ENCODE results near the gene SCMH1. TPM values are rescaled to one million over a fixed set of nuclear protein-coding genes. Genes with fewer than 3 reads are reported as not detected.

SCMH1 gene
- total and polyA plus RNA-seq, 4 donors: 6.6 to 12.8 (median 10.5) TPM

- no peaks in the 10 kb centered on the region for H3K27me3 ChIP-seq (ENCODE audit: control insufficient read depth in 4 of 4, insufficient read depth in 4 of 4, low read length in 3 of 4)
- WGBS: 96% methylated on average over 3 of the region's 3 CpGs
- H3K36me3 ChIP-seq (ENCODE audit: control insufficient read depth in 4 of 4, insufficient read depth in 3 of 4, low read depth in 1 of 4, low read length in 3 of 4): peaks cover 0 to 11% (median 7%) of the 10 kb centered on the region in 4 donors
- TF ChIP-seq HNF4G (IDR thresholded peaks at IDR 0.05): no peak
- TF ChIP-seq YY1 (IDR thresholded peaks at IDR 0.05): no peak
- no peak for TF ChIP-seq FOXA2 (IDR thresholded peaks at IDR 0.05)
- TF ChIP-seq NR2F2 (IDR thresholded peaks at IDR 0.05): no peak
- no peak for TF ChIP-seq RXRA (IDR thresholded peaks at IDR 0.05)
- no peak for TF ChIP-seq FOXA1 (IDR thresholded peaks at IDR 0.05)
- TF ChIP-seq, protein P1, sequence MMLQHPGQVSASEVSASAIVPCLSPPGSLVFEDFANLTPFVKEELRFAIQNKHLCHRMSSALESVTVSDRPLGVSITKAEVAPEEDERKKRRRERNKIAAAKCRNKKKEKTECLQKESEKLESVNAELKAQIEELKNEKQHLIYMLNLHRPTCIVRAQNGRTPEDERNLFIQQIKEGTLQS (IDR thresholded peaks at IDR 0.05): no peak
- no peak for TF ChIP-seq GABPA (IDR thresholded peaks at IDR 0.05 in 1 of 2, conservative IDR thresholded peaks at IDR 0.05 in 1 of 2)
- no peak for TF ChIP-seq SP1 (IDR thresholded peaks at IDR 0.05)
- TF ChIP-seq, protein P2, sequence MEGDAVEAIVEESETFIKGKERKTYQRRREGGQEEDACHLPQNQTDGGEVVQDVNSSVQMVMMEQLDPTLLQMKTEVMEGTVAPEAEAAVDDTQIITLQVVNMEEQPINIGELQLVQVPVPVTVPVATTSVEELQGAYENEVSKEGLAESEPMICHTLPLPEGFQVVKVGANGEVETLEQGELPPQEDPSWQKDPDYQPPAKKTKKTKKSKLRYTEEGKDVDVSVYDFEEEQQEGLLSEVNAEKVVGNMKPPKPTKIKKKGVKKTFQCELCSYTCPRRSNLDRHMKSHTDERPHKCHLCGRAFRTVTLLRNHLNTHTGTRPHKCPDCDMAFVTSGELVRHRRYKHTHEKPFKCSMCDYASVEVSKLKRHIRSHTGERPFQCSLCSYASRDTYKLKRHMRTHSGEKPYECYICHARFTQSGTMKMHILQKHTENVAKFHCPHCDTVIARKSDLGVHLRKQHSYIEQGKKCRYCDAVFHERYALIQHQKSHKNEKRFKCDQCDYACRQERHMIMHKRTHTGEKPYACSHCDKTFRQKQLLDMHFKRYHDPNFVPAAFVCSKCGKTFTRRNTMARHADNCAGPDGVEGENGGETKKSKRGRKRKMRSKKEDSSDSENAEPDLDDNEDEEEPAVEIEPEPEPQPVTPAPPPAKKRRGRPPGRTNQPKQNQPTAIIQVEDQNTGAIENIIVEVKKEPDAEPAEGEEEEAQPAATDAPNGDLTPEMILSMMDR (IDR thresholded peaks at IDR 0.05; ENCODE audit: low read depth, low read length, missing input control): no peak
- TF ChIP-seq JUND (IDR thresholded peaks at IDR 0.05): no peak
- TF ChIP-seq, protein P3, sequence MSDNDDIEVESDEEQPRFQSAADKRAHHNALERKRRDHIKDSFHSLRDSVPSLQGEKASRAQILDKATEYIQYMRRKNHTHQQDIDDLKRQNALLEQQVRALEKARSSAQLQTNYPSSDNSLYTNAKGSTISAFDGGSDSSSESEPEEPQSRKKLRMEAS (IDR thresholded peaks at IDR 0.05): no peak
- TF ChIP-seq, protein P4, sequence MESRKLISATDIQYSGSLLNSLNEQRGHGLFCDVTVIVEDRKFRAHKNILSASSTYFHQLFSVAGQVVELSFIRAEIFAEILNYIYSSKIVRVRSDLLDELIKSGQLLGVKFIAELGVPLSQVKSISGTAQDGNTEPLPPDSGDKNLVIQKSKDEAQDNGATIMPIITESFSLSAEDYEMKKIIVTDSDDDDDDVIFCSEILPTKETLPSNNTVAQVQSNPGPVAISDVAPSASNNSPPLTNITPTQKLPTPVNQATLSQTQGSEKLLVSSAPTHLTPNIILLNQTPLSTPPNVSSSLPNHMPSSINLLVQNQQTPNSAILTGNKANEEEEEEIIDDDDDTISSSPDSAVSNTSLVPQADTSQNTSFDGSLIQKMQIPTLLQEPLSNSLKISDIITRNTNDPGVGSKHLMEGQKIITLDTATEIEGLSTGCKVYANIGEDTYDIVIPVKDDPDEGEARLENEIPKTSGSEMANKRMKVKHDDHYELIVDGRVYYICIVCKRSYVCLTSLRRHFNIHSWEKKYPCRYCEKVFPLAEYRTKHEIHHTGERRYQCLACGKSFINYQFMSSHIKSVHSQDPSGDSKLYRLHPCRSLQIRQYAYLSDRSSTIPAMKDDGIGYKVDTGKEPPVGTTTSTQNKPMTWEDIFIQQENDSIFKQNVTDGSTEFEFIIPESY (IDR thresholded peaks at IDR 0.05): no peak
- TF ChIP-seq, protein P5, sequence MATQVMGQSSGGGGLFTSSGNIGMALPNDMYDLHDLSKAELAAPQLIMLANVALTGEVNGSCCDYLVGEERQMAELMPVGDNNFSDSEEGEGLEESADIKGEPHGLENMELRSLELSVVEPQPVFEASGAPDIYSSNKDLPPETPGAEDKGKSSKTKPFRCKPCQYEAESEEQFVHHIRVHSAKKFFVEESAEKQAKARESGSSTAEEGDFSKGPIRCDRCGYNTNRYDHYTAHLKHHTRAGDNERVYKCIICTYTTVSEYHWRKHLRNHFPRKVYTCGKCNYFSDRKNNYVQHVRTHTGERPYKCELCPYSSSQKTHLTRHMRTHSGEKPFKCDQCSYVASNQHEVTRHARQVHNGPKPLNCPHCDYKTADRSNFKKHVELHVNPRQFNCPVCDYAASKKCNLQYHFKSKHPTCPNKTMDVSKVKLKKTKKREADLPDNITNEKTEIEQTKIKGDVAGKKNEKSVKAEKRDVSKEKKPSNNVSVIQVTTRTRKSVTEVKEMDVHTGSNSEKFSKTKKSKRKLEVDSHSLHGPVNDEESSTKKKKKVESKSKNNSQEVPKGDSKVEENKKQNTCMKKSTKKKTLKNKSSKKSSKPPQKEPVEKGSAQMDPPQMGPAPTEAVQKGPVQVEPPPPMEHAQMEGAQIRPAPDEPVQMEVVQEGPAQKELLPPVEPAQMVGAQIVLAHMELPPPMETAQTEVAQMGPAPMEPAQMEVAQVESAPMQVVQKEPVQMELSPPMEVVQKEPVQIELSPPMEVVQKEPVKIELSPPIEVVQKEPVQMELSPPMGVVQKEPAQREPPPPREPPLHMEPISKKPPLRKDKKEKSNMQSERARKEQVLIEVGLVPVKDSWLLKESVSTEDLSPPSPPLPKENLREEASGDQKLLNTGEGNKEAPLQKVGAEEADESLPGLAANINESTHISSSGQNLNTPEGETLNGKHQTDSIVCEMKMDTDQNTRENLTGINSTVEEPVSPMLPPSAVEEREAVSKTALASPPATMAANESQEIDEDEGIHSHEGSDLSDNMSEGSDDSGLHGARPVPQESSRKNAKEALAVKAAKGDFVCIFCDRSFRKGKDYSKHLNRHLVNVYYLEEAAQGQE (IDR thresholded peaks at IDR 0.05): no peak
- TF ChIP-seq EGR1 (IDR thresholded peaks at IDR 0.05; ENCODE audit: low read depth in 2 of 2): no peak
- TF ChIP-seq RAD21 (IDR thresholded peaks at IDR 0.05): no peak
- no peak for TF ChIP-seq HNF4A (conservative IDR thresholded peaks at IDR 0.05)
- no peaks in the 10 kb centered on the region for H3K9me3 ChIP-seq (ENCODE audit: control insufficient read depth in 4 of 4, low read length in 3 of 4)
- H3K4me1 ChIP-seq (ENCODE audit: control insufficient read depth in 4 of 4, insufficient read depth in 4 of 4, low read length in 3 of 4): peaks cover 9 to 38% (median 31%) of the 10 kb centered on the region in 4 donors
- no peak overlapping the region for H3K27ac ChIP-seq (ENCODE audit: low read depth in 1 of 2, low read length in 2 of 2)
- DNase-seq (ENCODE audit: low spot score): no peak
- H3K9ac ChIP-seq (ENCODE audit: low read depth in 1 of 2, low read length in 2 of 2): no peak overlapping the region
- H3K4me3 ChIP-seq (ENCODE audit: low read depth in 1 of 3, low read length in 3 of 3): no peak overlapping the region
These were observed 200.4 kb downstream of the SCMH1 start for GRCh38 chr1:41041614-41042270.
